HG03521 (cell line): Measurements from ENCODE around the gene SH3BP1.

Source experiments
- ATAC-seq: cut with Tn5 transposase; IDR thresholded peaks from one replicate; pipeline ENCODE4 v1.9.1; 2021; ENCODE audit warnings: mild to moderate bottlenecking, moderate library complexity; ENCODE audit not compliant: unreplicated experiment

The SH3BP1 gene

GRCh38 chr22:37616201-37617083 is 23.0 kb upstream of the SH3BP1 start:
- ATAC-seq = no peak

GRCh38 chr22:37617431-37617830 is 22.0 kb upstream of the SH3BP1 start:
- ATAC-seq = no peak

GRCh38 chr22:37618072-37618656 is 21.3 kb upstream of the SH3BP1 start:
- no peak for ATAC-seq

- ATAC-seq = no peak
Measured at GRCh38 chr22:37618674-37619073, 20.8 kb upstream of the SH3BP1 start.

- ATAC-seq = no peak
Measured at GRCh38 chr22:37619991-37620390, 19.5 kb upstream of the SH3BP1 start.

- ATAC-seq = no peak
Measured at GRCh38 chr22:37621352-37621860, 18.1 kb upstream of the SH3BP1 start.

GRCh38 chr22:37623075-37624016 is 16.1 kb upstream of the SH3BP1 start:
- no peak for ATAC-seq

- no peak for ATAC-seq
Measured at GRCh38 chr22:37624017-37624365, 15.5 kb upstream of the SH3BP1 start.

GRCh38 chr22:37624876-37625275 is 14.6 kb upstream of the SH3BP1 start:
- ATAC-seq = no peak

- no peak for ATAC-seq
Measured at GRCh38 chr22:37625737-37626136, 13.7 kb upstream of the SH3BP1 start.

GRCh38 chr22:37626144-37626543 is 13.3 kb upstream of the SH3BP1 start:
- no peak for ATAC-seq

GRCh38 chr22:37626556-37627075 is 12.9 kb upstream of the SH3BP1 start:
- no peak for ATAC-seq

- no peak for ATAC-seq
Measured at GRCh38 chr22:37627121-37627520, 12.3 kb upstream of the SH3BP1 start.

- ATAC-seq = no peak
Measured at GRCh38 chr22:37627545-37627944, 11.9 kb upstream of the SH3BP1 start.

- no peak for ATAC-seq
Measured at GRCh38 chr22:37628830-37629229, 10.6 kb upstream of the SH3BP1 start.

- no peak for ATAC-seq
Measured at GRCh38 chr22:37629928-37630327, 9.5 kb upstream of the SH3BP1 start.

GRCh38 chr22:37630839-37631435 is 8.5 kb upstream of the SH3BP1 start:
- ATAC-seq = no peak

GRCh38 chr22:37631448-37632173 is 7.9 kb upstream of the SH3BP1 start:
- no peak for ATAC-seq

GRCh38 chr22:37632174-37633088 is 7.0 kb upstream of the SH3BP1 start:
- ATAC-seq = peak; percentile 4
